T-helper 2 cell treated with Interferon-gamma antibody and Interleukin-4, amounts not matched to agents 100 ng/mL and 5 ng/mL, for 36 hours (primary cell): ENCODE measurements around the gene CDS2. TPM values are rescaled to one million over a fixed set of nuclear protein-coding genes. Genes with fewer than 3 reads are reported as not detected.

Experiments used
- intact Hi-C: fragments of 100-400 bp; cut with micrococcal nuclease; formaldehyde crosslinking; loops from one replicate; pipeline ENCODE4 v1.15.1; 2023
- total RNA-seq: library from RNA; stranded (reverse); gene quantifications from 2 replicates; pipeline ENCODE4 v1.2.3, GENCODE V29; 2022

Gene CDS2
- 51.2 and 51.9 TPM in 2 replicates for total RNA-seq

GRCh38 chr20:5126512-5127203 is at the start of gene CDS2:
TSS of gene CDS2 (plus strand) at chr20:5127008. CDS start at chr20:5127093, 85 bp downstream.
- intact Hi-C loops = loop anchor here (1.0 to 5.0 kb wide), 4 partner anchors 7 to 459 kb away; partner anchors contain the start of gene PCNA

- intact Hi-C loops = loop anchor here (1.0 to 2.0 kb wide), 9 partner anchors 9 to 264 kb away; partner anchors contain the start of genes CDS2 and SLC23A2
These were observed 48.9 kb upstream of the CDS2 start for GRCh38 chr20:5077761-5078387.

GRCh38 chr20:5078399-5078958 is 48.3 kb upstream of the CDS2 start:
- intact Hi-C loops = loop anchor here (1.0 to 2.0 kb wide), 9 partner anchors 9 to 264 kb away; partner anchors contain the start of genes CDS2 and SLC23A2

GRCh38 chr20:5080384-5080877 is 46.4 kb upstream of the CDS2 start:
- intact Hi-C loops = no loop called here

- intact Hi-C loops = no loop called here
These were observed 41.4 kb upstream of the CDS2 start for GRCh38 chr20:5085380-5085779.

- intact Hi-C loops = no loop called here
These were observed 38.1 kb upstream of the CDS2 start for GRCh38 chr20:5088688-5089087.

- intact Hi-C loops = no loop called here
These were observed 36.6 kb upstream of the CDS2 start for GRCh38 chr20:5090191-5090590.

- intact Hi-C loops = no loop called here
These were observed 34.9 kb upstream of the CDS2 start for GRCh38 chr20:5091902-5092301.

- intact Hi-C loops = no loop called here
These were observed 34.0 kb upstream of the CDS2 start for GRCh38 chr20:5092765-5093339.

- intact Hi-C loops = no loop called here
These were observed 31.4 kb upstream of the CDS2 start for GRCh38 chr20:5095454-5095853.

- intact Hi-C loops = no loop called here
These were observed 30.9 kb upstream of the CDS2 start for GRCh38 chr20:5095931-5096330.

GRCh38 chr20:5096463-5096862 is 30.3 kb upstream of the CDS2 start:
- intact Hi-C loops = no loop called here

- intact Hi-C loops = loop anchor here (2.0 kb wide), 1 partner anchor 138 kb away; no protein-coding TSS in a partner anchor
These were observed 27.8 kb upstream of the CDS2 start for GRCh38 chr20:5099009-5099408.

GRCh38 chr20:5099909-5100308 is 26.9 kb upstream of the CDS2 start:
- intact Hi-C loops = loop anchor here (1.0 to 5.0 kb wide), 5 partner anchors 21 to 493 kb away; no protein-coding TSS in a partner anchor

- intact Hi-C loops = loop anchor here (1.0 to 5.0 kb wide), 4 partner anchors 22 to 494 kb away; no protein-coding TSS in a partner anchor
These were observed 26.0 kb upstream of the CDS2 start for GRCh38 chr20:5100684-5101347.

- intact Hi-C loops = loop anchor here (5.0 kb wide), 1 partner anchor 132 kb away; no protein-coding TSS in a partner anchor
These were observed 22.3 kb upstream of the CDS2 start for GRCh38 chr20:5104479-5104878.

GRCh38 chr20:5109276-5109675 is 17.5 kb upstream of the CDS2 start:
- intact Hi-C loops = no loop called here

- intact Hi-C loops = no loop called here
These were observed 13.2 kb upstream of the CDS2 start for GRCh38 chr20:5113615-5113986.

GRCh38 chr20:5114403-5114802 is 12.4 kb upstream of the CDS2 start:
- intact Hi-C loops = no loop called here

- intact Hi-C loops = no loop called here
These were observed 9.9 kb upstream of the CDS2 start for GRCh38 chr20:5116875-5117274.
